ENCODE results near the gene EIF3I. TPM values are rescaled to one million over a fixed set of nuclear protein-coding genes. Genes with fewer than 3 reads are reported as not detected.

The EIF3I gene
- total RNA-seq, 1 donor from 2014 or later = 184 TPM

DNA sequence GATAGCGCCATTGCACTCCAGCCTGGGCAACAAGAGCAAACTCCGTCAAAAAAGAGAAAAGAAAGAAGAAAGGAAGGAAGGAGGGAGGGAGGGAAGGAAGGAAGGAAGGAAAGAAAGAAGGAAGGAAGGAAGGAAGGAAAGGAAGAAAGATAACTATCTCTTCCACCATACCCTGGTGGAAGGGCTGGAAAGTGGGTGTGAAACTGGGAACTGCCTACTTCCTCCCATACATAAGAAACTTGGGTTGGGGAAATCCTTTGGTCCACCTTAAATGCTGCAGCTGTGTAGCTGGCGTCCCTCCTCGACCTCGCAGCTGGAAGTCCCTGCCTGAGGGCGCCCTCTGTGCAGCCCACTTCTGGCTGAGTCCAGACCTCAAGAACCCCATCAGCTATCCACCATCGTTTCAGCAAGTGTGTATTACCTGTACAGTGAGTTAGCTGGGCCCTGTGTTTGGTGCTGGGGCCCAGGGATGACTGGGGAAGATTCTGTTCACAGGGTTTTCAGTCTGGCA, 20.2 kb downstream of the EIF3I start:
- H3K36me3 Mint-ChIP-seq (ENCODE audit: low read depth, unreplicated experiment) = no peaks in the 10 kb centered on the region
- H2AFZ ChIP-seq (ENCODE audit: low read depth, low read length) = no peak overlapping the region
- no peak overlapping the region for H3K27ac ChIP-seq (ENCODE audit: low read depth, low read length)
- no peak overlapping the region for H3K9ac ChIP-seq (ENCODE audit: low read length)
- peaks cover 24% of the 10 kb centered on the region for H3K4me1 ChIP-seq (ENCODE audit: insufficient read depth, low read length)
- H3K4me3 Mint-ChIP-seq (ENCODE audit: unreplicated experiment) = peak overlapping the region; percentile 90
- no peaks in the 10 kb centered on the region for H3K27me3 ChIP-seq (ENCODE audit: insufficient read depth, low read length)
- H3K27ac Mint-ChIP-seq (ENCODE audit: unreplicated experiment) = no peak overlapping the region
- TF ChIP-seq CTCF (IDR thresholded peaks at IDR 0.05; ENCODE audit: insufficient read depth, low read depth, low read length) (no peak), EZH2 (IDR thresholded peaks at IDR 0.05; ENCODE audit: insufficient read depth, low read length) (no peak)
- H4K20me1 ChIP-seq (ENCODE audit: insufficient read depth, low read length) = no peaks in the 10 kb centered on the region
- DNase-seq (ENCODE audit: low read depth) (no peak), FAIRE-seq (no peak)
- no peaks in the 10 kb centered on the region for H3K27me3 Mint-ChIP-seq (ENCODE audit: low read depth, unreplicated experiment)
- H3K9me3 Mint-ChIP-seq (ENCODE audit: unreplicated experiment) = no peaks in the 10 kb centered on the region
- H3K4me3 ChIP-seq (ENCODE audit: insufficient read depth, low read depth, low read length) = no peak overlapping the region
- H3K4me2 ChIP-seq (ENCODE audit: low read length) = no peak overlapping the region
- no peaks in the 10 kb centered on the region for H3K4me1 Mint-ChIP-seq (ENCODE audit: low read depth, unreplicated experiment)
- no peaks in the 10 kb centered on the region for H3K36me3 ChIP-seq (ENCODE audit: insufficient read depth, low read length)
- no peaks in the 10 kb centered on the region for H3K79me2 ChIP-seq (ENCODE audit: insufficient read depth, low read length)
- H3K9me3 ChIP-seq (ENCODE audit: insufficient read depth, low read depth, low read length) = no peaks in the 10 kb centered on the region

GRCh38 chr1:32246888-32247273, 24.7 kb downstream of the EIF3I start, which contains the start of gene FAM167B:
TSS of gene FAM167B (plus strand) at chr1:32247222. CDS start at chr1:32247422, 200 bp downstream.
- Histone ChIP-seq H3K79me2 (ENCODE audit: insufficient read depth, low read length) (no peaks in the 10 kb centered on the region), H3K9me3 (ENCODE audit: insufficient read depth, low read depth, low read length) (no peaks in the 10 kb centered on the region), H3K9ac (ENCODE audit: low read length) (no peak within 1 kb of the TSS), H4K20me1 (ENCODE audit: insufficient read depth, low read length) (no peaks in the 10 kb centered on the region), H3K4me1 (ENCODE audit: insufficient read depth, low read length) (peaks cover 23% of the 10 kb centered on the region), H3K4me3 (ENCODE audit: insufficient read depth, low read depth, low read length) (no peak within 1 kb of the TSS), H3K27ac (ENCODE audit: low read depth, low read length) (no peak within 1 kb of the TSS), H3K4me2 (ENCODE audit: low read length) (peak within 1 kb of the TSS; percentile 72), H2AFZ (ENCODE audit: low read depth, low read length) (peak within 1 kb of the TSS; percentile 32), H3K27me3 (ENCODE audit: insufficient read depth, low read length) (no peaks in the 10 kb centered on the region), H3K36me3 (ENCODE audit: insufficient read depth, low read length) (no peaks in the 10 kb centered on the region)
- Mint-ChIP-seq H3K4me3 (ENCODE audit: unreplicated experiment) (peak within 1 kb of the TSS; percentile 54), H3K27me3 (ENCODE audit: low read depth, unreplicated experiment) (peaks cover 1% of the 10 kb centered on the region), H3K4me1 (ENCODE audit: low read depth, unreplicated experiment) (peaks cover 10% of the 10 kb centered on the region), H3K36me3 (ENCODE audit: low read depth, unreplicated experiment) (no peaks in the 10 kb centered on the region), H3K9me3 (ENCODE audit: unreplicated experiment) (peaks cover 2% of the 10 kb centered on the region), H3K27ac (ENCODE audit: unreplicated experiment) (no peak within 1 kb of the TSS)
- no peak for FAIRE-seq
- DNase-seq (ENCODE audit: low read depth) = peak; percentile 57
- TF ChIP-seq CTCF (IDR thresholded peaks at IDR 0.05; ENCODE audit: insufficient read depth, low read depth, low read length) = no peak
- no peak for TF ChIP-seq EZH2 (IDR thresholded peaks at IDR 0.05; ENCODE audit: insufficient read depth, low read length)

- Histone ChIP-seq H3K4me1 (ENCODE audit: insufficient read depth, low read length) (peaks cover 23% of the 10 kb centered on the region), H3K9me3 (ENCODE audit: insufficient read depth, low read depth, low read length) (no peaks in the 10 kb centered on the region), H3K27me3 (ENCODE audit: insufficient read depth, low read length) (no peaks in the 10 kb centered on the region), H3K4me2 (ENCODE audit: low read length) (no peak overlapping the region), H3K79me2 (ENCODE audit: insufficient read depth, low read length) (no peaks in the 10 kb centered on the region), H2AFZ (ENCODE audit: low read depth, low read length) (no peak overlapping the region), H3K27ac (ENCODE audit: low read depth, low read length) (no peak overlapping the region), H4K20me1 (ENCODE audit: insufficient read depth, low read length) (no peaks in the 10 kb centered on the region), H3K9ac (ENCODE audit: low read length) (no peak overlapping the region), H3K36me3 (ENCODE audit: insufficient read depth, low read length) (no peaks in the 10 kb centered on the region), H3K4me3 (ENCODE audit: insufficient read depth, low read depth, low read length) (no peak overlapping the region)
- no peak overlapping the region for H3K27ac Mint-ChIP-seq (ENCODE audit: unreplicated experiment)
- peaks cover 2% of the 10 kb centered on the region for H3K9me3 Mint-ChIP-seq (ENCODE audit: unreplicated experiment)
- H3K27me3 Mint-ChIP-seq (ENCODE audit: low read depth, unreplicated experiment) = peaks cover 5% of the 10 kb centered on the region
- DNase-seq (ENCODE audit: low read depth) (no peak), FAIRE-seq (no peak)
- peaks cover 10% of the 10 kb centered on the region for H3K4me1 Mint-ChIP-seq (ENCODE audit: low read depth, unreplicated experiment)
- TF ChIP-seq CTCF (IDR thresholded peaks at IDR 0.05; ENCODE audit: insufficient read depth, low read depth, low read length) = no peak
- no peak for TF ChIP-seq EZH2 (IDR thresholded peaks at IDR 0.05; ENCODE audit: insufficient read depth, low read length)
- no peaks in the 10 kb centered on the region for H3K36me3 Mint-ChIP-seq (ENCODE audit: low read depth, unreplicated experiment)
- H3K4me3 Mint-ChIP-seq (ENCODE audit: unreplicated experiment) = no peak overlapping the region
These were observed 25.2 kb downstream of the EIF3I start for GRCh38 chr1:32247452-32247851.
